ENCODE data around the gene XYLT1. TPM values are rescaled to one million over a fixed set of nuclear protein-coding genes. Genes with fewer than 3 reads are reported as not detected.

Gene XYLT1
- total RNA-seq, 1 donor from 2014 or later = 12.3 TPM

GRCh38 chr16:17475104-17475503, 4.3 kb upstream of the XYLT1 start:
- TF ChIP-seq CTCF (IDR thresholded peaks at IDR 0.05; ENCODE audit: unreplicated experiment) = no peak
- H3K4me3 Mint-ChIP-seq (ENCODE audit: low read depth) = no peak overlapping the region
- H3K27me3 Mint-ChIP-seq = peaks cover 25% of the 10 kb centered on the region
- H3K9me3 Mint-ChIP-seq (ENCODE audit: low read depth) = no peaks in the 10 kb centered on the region
- no peak overlapping the region for H3K27ac Mint-ChIP-seq
- peaks cover 3% of the 10 kb centered on the region for H3K4me1 Mint-ChIP-seq (ENCODE audit: low read depth)
- H3K36me3 Mint-ChIP-seq (ENCODE audit: insufficient read depth) = no peaks in the 10 kb centered on the region
- no peak for DNase-seq (ENCODE audit: low spot score, unreplicated experiment)

GRCh38 chr16:17474572-17474971, 3.8 kb upstream of the XYLT1 start:
- Mint-ChIP-seq H3K27me3 (peaks cover 28% of the 10 kb centered on the region), H3K27ac (no peak overlapping the region), H3K4me1 (ENCODE audit: low read depth) (peaks cover 6% of the 10 kb centered on the region), H3K36me3 (ENCODE audit: insufficient read depth) (no peaks in the 10 kb centered on the region), H3K9me3 (ENCODE audit: low read depth) (no peaks in the 10 kb centered on the region), H3K4me3 (ENCODE audit: low read depth) (no peak overlapping the region)
- no peak for TF ChIP-seq CTCF (IDR thresholded peaks at IDR 0.05; ENCODE audit: unreplicated experiment)
- no peak for DNase-seq (ENCODE audit: low spot score, unreplicated experiment)

- H3K4me3 Mint-ChIP-seq (ENCODE audit: low read depth) = no peak overlapping the region
- TF ChIP-seq CTCF (IDR thresholded peaks at IDR 0.05; ENCODE audit: unreplicated experiment) = no peak
- H3K27me3 Mint-ChIP-seq = peaks cover 33% of the 10 kb centered on the region
- H3K36me3 Mint-ChIP-seq (ENCODE audit: insufficient read depth) = no peaks in the 10 kb centered on the region
- no peak for DNase-seq (ENCODE audit: low spot score, unreplicated experiment)
- H3K9me3 Mint-ChIP-seq (ENCODE audit: low read depth) = no peaks in the 10 kb centered on the region
- peaks cover 11% of the 10 kb centered on the region for H3K4me1 Mint-ChIP-seq (ENCODE audit: low read depth)
- no peak overlapping the region for H3K27ac Mint-ChIP-seq
Observed at GRCh38 chr16:17474037-17474436, 3.3 kb upstream of the XYLT1 start.

- no peak for DNase-seq (ENCODE audit: low spot score, unreplicated experiment)
- Mint-ChIP-seq H3K4me3 (ENCODE audit: low read depth) (peak overlapping the region; percentile 77), H3K36me3 (ENCODE audit: insufficient read depth) (no peaks in the 10 kb centered on the region), H3K27me3 (peaks cover 45% of the 10 kb centered on the region), H3K27ac (no peak overlapping the region), H3K4me1 (ENCODE audit: low read depth) (peaks cover 26% of the 10 kb centered on the region), H3K9me3 (ENCODE audit: low read depth) (no peaks in the 10 kb centered on the region)
- no peak for TF ChIP-seq CTCF (IDR thresholded peaks at IDR 0.05; ENCODE audit: unreplicated experiment)
Observed at GRCh38 chr16:17471719-17472461, 1.1 kb upstream of the XYLT1 start.

GRCh38 chr16:17470182-17470907, 415 bp downstream of the XYLT1 start:
- peak; percentile 22 for DNase-seq (ENCODE audit: low spot score, unreplicated experiment)
- Mint-ChIP-seq H3K27me3 (peaks cover 39% of the 10 kb centered on the region), H3K9me3 (ENCODE audit: low read depth) (no peaks in the 10 kb centered on the region), H3K36me3 (ENCODE audit: insufficient read depth) (peaks cover 3% of the 10 kb centered on the region), H3K4me3 (ENCODE audit: low read depth) (peak overlapping the region; percentile 78), H3K27ac (no peak overlapping the region), H3K4me1 (ENCODE audit: low read depth) (peaks cover 35% of the 10 kb centered on the region)
- no peak for TF ChIP-seq CTCF (IDR thresholded peaks at IDR 0.05; ENCODE audit: unreplicated experiment)
